NT2/D1 (cell line): ENCODE measurements around the gene OXSM.

ENCODE experiments used
- YY1 ChIP-seq: IDR thresholded peaks from 2 replicates; pipeline ENCODE4 v1.6.1; 2011; ENCODE audit not compliant: insufficient read length, insufficient read depth
- ZNF274 ChIP-seq: IDR thresholded peaks from 2 replicates; pipeline ENCODE4 v1.6.1; 2011; ENCODE audit warnings: mild to moderate bottlenecking, low read depth, low read length

DNA sequence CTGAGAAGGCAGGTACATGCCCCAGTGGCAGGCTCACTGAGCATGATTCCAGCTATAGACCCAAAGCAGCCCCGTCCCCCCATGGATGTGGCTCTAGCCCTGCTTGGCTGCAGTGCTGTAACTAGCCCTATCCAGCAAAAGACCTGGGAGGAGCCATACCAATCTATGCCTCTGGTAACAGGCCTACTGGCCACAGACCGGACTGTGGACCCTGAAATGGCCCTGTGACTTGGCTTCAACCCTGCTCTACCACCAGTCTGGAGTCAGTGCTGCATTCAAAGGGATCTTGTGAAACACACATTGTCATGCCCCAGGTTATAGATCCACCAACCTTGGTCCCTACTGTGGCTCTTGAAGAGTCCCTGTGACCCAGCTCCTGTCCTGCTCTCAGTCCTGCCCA lies 46.7 kb downstream of the OXSM start:
- no peak for TF ChIP-seq ZNF274
- no peak for TF ChIP-seq YY1
